ENCODE data around the gene NLRP13.
"Not testable (repeated sequence)": the region's sequence is repeated elsewhere in the genome, so short reads cannot be mapped to it uniquely, and the experiment has no call there.

The NLRP13 gene, protein sequence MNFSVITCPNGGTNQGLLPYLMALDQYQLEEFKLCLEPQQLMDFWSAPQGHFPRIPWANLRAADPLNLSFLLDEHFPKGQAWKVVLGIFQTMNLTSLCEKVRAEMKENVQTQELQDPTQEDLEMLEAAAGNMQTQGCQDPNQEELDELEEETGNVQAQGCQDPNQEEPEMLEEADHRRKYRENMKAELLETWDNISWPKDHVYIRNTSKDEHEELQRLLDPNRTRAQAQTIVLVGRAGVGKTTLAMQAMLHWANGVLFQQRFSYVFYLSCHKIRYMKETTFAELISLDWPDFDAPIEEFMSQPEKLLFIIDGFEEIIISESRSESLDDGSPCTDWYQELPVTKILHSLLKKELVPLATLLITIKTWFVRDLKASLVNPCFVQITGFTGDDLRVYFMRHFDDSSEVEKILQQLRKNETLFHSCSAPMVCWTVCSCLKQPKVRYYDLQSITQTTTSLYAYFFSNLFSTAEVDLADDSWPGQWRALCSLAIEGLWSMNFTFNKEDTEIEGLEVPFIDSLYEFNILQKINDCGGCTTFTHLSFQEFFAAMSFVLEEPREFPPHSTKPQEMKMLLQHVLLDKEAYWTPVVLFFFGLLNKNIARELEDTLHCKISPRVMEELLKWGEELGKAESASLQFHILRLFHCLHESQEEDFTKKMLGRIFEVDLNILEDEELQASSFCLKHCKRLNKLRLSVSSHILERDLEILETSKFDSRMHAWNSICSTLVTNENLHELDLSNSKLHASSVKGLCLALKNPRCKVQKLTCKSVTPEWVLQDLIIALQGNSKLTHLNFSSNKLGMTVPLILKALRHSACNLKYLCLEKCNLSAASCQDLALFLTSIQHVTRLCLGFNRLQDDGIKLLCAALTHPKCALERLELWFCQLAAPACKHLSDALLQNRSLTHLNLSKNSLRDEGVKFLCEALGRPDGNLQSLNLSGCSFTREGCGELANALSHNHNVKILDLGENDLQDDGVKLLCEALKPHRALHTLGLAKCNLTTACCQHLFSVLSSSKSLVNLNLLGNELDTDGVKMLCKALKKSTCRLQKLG

GRCh38 chr19:55931936-55932386, at the start of gene NLRP13:
Gene NLRP13, minus strand, starts transcription at chr19:55932336. Its CDS starts 25 bp downstream, at chr19:55932311.
- no peak for DNase-seq

DNA sequence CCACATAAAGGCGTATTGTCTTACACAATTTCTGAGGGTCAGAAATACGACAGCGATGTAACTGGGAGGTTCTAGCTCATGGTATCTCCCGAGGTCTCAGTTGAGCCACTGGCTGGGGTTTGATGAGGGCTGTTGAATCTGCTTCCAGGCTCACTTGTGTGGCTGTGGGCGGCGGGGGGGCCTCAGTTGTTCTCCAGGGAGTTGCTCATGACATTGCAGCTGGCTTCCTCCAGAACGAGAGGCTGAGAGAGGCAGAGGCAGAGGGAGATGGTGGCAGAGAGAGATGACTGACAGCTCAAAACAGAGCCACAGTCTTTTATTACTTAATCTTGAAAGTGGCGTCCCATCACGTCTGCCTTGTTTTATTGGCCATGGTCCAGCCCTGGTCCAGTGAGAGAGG, 48.3 kb upstream of the NLRP13 start:
- no peak for DNase-seq

- DNase-seq = no peak
Measured at GRCh38 chr19:55973982-55974381, 41.8 kb upstream of the NLRP13 start.

GRCh38 chr19:55962186-55962585, 30.1 kb upstream of the NLRP13 start:
- no peak for DNase-seq

DNA sequence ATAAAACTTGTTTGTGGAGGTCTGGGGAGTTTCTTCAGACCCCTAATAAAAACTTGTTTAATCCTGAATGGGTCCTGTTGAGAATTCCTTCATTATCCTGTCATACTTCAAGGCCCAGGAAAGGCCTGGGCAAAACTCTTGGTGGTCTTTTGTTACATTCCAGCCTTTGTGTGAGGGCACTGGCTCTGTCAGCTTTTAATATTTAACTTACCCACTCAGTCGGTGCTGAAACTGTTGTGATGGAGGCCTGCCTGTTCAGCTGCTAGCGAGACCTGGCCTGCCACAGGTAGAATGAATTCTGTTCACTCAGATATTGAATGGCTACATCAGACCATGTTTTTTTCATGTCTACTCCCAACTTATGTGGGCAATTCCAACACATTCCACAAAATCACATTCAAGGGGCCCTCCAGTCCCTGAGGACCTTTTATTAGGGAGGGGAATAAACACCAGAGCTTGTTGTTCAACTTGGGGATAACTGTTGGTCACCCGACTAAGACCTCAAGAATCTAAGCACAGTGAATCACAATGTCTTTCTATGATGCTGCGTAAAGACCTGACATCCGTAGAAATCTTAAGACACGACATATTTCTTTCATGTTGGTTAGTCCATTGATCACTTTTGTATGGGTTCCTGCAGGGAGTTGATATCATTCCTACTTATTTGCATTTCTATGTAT, 28.0 kb upstream of the NLRP13 start:
- DNase-seq = no peak

GRCh38 chr19:55958356-55958755, 26.2 kb upstream of the NLRP13 start:
- no peak for DNase-seq

- DNase-seq = no peak
Measured at GRCh38 chr19:55956431-55956830, 24.3 kb upstream of the NLRP13 start.

GRCh38 chr19:55950566-55950965, 18.4 kb upstream of the NLRP13 start:
- not testable (repeated sequence) for DNase-seq

- no peak for DNase-seq
Measured at GRCh38 chr19:55947532-55947931, 15.4 kb upstream of the NLRP13 start, which contains the start of gene NLRP8. Gene NLRP8, plus strand, starts transcription at chr19:55947832.

DNA sequence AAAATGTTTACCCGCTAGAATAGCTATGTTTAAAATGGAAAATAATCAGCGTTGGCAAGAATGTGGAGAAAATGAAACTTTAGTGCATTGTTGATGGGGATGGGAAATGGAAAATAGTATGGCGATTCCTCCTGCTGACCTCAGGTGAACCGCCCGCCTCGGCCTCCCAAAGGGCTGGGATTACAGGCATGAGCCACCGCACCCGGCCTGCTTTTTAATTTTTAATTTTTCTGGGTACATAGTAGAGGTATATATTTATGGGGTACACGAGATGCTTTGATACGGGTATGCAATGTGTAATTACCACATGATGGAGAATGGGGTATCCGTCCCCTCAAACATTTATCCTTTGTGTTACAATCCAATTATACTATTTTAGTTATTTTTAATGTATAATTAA, 8.2 kb upstream of the NLRP13 start:
- no peak for DNase-seq

GRCh38 chr19:55939206-55939605, 7.1 kb upstream of the NLRP13 start:
- DNase-seq = no peak

DNA sequence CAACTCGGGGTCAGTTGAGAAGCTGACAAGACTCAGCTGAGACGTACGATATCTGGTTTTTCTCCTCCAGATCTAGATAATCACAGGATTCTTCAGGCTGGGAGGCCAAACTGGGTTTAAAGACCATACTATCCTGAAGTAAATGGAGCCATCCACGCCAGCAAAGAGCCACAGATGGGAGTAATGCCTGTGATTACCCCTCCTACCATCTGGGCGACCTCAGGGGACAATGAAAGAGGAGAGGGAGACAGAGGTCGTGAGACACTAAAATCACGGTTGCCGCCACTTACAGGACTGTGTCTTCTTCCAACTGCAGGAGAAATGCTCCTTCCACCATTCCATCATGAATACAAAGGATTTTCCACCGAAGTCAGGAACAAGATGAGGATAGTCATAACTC, 3.1 kb upstream of the NLRP13 start:
- no peak for DNase-seq

GRCh38 chr19:55930996-55931515, 1.1 kb downstream of the NLRP13 start:
- no peak for DNase-seq

DNA sequence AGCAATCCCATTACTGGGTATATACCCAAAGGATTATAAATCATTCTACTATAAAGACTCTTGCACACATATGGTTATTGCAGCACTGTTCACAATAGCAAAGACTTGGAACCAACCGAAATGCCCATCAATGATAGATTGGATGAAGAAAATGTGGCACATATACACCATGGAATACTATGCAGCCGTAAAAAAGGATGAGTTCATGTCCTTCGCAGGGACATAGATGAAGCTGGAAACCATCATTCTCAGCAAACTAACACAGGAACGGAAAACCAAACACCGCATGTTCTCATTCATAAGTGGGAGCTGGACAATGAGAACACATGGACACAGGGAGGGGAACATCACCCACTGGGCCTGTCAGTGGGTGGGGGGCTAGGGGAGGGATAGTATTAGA, 2.9 kb downstream of the NLRP13 start:
- not testable (repeated sequence) for DNase-seq

- no peak for DNase-seq
Measured at GRCh38 chr19:55927991-55928390, 4.1 kb downstream of the NLRP13 start.

- no peak for DNase-seq
Measured at GRCh38 chr19:55923556-55923955, 8.6 kb downstream of the NLRP13 start.

GRCh38 chr19:55913643-55914268, 18.4 kb downstream of the NLRP13 start:
- DNase-seq = no peak

DNA sequence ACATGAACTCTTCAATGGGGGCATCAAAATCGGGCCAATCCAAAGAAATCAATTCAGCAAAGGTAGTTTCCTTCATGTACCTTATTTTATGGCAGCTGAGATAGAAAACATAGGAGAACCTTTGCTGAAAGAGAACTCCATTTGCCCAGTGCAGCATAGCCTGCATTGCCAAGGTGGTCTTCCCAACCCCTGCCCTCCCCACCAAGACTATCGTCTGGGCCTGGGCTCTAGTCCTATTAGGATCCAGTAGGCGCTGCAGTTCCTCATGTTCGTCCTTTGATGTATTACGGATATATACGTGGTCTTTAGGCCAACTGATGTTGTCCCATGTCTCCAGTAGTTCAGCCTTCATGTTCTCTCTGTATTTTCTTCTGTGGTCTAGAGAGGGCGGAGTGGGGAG, 19.2 kb downstream of the NLRP13 start:
- no peak for DNase-seq

GRCh38 chr19:55909801-55910200, 22.3 kb downstream of the NLRP13 start:
- no peak for DNase-seq

- no peak for DNase-seq
Measured at GRCh38 chr19:55907746-55908145, 24.4 kb downstream of the NLRP13 start.

DNA sequence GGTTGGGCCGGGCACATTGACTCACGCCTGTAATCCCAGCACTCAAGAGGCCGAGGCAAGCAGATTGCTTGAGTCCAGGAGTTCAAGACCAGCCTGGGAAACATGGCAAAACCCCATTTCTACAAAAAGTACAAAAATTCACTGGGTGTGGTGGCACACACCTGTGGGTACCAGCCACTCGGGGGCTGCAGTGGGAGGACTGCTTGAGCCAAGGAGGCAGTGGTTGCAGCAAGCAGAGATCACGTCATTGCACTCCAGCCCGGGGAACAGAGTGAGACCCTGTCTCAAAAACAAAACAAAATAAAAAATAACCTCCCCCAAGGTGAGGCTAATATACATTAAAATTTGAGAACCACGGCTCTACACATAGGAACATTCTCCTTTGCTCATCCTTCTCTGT, 24.9 kb downstream of the NLRP13 start:
- DNase-seq = no peak
